ENCODE results near the gene MRPL20. TPM values are rescaled to one million over a fixed set of nuclear protein-coding genes. Genes with fewer than 3 reads are reported as not detected.

MRPL20 gene
- total RNA-seq, 1 donor: 85.5 TPM

DNA sequence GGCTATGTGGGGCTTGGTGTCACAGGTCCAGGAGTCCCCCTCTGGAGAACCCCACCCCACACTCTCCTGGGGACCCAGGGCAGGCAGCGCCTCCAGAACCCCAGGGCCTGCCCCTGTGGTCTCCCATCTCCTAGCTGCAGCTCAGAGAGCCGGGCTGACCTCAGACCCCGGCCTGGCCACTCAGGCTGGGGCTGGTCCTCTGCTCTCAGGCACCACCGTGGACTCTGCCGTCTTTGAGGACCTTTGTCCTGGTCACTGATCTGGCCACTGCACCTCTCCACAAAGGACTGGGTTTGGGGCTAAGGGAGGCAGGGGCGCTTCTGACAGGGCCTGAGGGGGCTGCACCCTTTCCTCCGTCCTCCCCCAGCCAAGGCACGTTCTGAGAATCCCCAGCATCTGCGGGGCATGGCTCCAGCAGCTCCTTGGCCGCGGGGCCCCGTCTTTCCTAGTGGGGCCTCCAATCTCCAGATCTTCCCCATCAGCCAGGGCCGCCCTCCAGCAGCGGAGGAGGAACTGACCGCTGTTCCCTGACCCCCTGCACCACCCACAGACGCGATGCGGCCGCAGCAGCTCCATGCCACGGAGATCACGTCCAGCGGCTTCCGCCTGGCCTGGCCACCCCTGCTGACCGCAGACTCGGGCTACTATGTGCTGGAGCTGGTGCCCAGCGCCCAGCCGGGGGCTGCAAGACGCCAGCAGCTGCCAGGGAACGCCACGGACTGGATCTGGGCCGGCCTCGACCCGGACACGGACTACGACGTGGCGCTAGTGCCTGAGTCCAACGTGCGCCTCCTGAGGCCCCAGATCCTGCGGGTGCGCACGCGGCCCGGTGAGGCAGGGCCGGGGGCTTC is 31.7 kb upstream of the MRPL20 start:
- no peak for DNase-seq (ENCODE audit: low read depth)
- TF ChIP-seq, protein P1, sequence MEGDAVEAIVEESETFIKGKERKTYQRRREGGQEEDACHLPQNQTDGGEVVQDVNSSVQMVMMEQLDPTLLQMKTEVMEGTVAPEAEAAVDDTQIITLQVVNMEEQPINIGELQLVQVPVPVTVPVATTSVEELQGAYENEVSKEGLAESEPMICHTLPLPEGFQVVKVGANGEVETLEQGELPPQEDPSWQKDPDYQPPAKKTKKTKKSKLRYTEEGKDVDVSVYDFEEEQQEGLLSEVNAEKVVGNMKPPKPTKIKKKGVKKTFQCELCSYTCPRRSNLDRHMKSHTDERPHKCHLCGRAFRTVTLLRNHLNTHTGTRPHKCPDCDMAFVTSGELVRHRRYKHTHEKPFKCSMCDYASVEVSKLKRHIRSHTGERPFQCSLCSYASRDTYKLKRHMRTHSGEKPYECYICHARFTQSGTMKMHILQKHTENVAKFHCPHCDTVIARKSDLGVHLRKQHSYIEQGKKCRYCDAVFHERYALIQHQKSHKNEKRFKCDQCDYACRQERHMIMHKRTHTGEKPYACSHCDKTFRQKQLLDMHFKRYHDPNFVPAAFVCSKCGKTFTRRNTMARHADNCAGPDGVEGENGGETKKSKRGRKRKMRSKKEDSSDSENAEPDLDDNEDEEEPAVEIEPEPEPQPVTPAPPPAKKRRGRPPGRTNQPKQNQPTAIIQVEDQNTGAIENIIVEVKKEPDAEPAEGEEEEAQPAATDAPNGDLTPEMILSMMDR (IDR thresholded peaks at IDR 0.05; ENCODE audit: insufficient read depth, low read depth, low read length): no peak
- no peak overlapping the region for H3K4me3 ChIP-seq (ENCODE audit: low read depth, low read length)

DNA sequence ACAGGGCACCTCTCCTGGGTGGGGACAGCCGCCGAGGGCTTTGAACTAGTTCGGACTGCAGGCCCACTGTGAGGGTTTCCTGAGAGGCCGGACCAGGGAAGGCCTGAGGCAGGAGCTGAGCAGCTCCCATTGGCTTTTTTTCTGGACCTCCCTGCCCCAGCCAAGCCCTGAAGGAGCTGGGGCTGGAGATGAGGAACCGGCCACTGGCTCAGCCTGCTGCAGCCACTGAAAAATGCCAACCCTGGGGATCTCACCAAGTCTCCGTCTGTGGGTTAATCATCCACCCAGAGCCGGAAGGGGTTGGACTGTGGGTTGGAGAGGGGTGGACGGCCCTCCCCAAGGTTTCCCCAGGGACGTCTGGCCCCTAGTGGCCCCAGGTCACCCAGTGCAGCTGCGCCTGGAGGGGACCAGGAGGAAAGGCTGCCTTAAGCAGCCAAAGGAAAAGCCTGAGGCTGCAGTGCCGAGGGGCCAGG is 30.8 kb upstream of the MRPL20 start:
- DNase-seq (ENCODE audit: low read depth): no peak
- no peak overlapping the region for H3K4me3 ChIP-seq (ENCODE audit: low read depth, low read length)

DNA sequence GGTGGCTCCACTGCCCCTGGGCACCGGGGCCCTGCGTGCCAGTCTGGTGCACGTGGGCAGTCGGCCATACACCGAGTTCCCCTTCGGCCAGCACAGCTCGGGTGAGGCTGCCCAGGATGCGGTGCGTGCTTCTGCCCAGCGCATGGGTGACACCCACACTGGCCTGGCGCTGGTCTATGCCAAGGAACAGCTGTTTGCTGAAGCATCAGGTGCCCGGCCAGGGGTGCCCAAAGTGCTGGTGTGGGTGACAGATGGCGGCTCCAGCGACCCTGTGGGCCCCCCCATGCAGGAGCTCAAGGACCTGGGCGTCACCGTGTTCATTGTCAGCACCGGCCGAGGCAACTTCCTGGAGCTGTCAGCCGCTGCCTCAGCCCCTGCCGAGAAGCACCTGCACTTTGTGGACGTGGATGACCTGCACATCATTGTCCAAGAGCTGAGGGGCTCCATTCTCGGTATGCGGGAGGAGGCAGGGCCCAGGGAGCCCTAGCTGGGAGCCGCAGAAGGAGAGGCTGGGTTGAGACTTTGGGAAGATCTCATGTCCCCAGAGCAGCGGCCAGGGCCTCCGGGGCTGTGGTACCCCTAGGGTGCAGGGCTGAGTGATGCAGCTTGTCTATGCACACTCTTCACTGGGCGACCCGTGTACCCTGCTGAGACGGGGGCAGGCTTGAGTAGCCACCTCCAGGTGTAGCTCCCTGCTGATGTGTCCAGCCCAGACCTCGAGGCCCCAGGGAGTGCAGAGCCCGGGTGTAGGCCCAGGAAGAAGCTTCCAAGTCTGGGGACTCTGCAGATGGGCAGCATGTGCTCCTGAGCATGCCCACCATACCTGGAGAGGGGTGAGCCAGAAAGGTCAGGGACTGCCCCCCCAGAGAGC is 30.2 kb upstream of the MRPL20 start:
- no peak for DNase-seq (ENCODE audit: low read depth)
- TF ChIP-seq, protein P1 (IDR thresholded peaks at IDR 0.05; ENCODE audit: insufficient read depth, low read depth, low read length): no peak
- H3K4me3 ChIP-seq (ENCODE audit: low read depth, low read length): no peak overlapping the region

More for the DNA sequence above, 30.8 kb upstream of the MRPL20 start:
- TF ChIP-seq, protein P1 (IDR thresholded peaks at IDR 0.05; ENCODE audit: insufficient read depth, low read depth, low read length): no peak

DNA sequence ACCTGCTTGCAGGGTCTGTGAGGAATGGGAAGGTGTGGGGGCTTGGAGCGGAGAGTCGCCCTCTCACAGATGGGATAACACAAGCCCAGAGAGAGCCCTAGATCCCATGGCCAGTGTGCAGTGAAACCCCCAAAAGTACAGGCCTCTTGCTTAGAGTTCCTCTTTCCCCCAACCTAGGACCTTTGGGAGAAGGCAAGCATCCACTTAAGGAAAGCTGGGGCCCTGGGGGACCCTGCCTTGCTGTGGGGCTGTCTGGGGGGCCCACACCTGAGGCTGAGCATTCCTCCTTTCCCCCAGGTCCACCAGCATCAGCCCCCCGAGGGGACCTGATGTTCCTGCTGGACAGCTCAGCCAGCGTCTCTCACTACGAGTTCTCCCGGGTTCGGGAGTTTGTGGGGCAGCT is 29.5 kb upstream of the MRPL20 start:
- TF ChIP-seq, protein P1 (IDR thresholded peaks at IDR 0.05; ENCODE audit: insufficient read depth, low read depth, low read length): no peak
- H3K4me3 ChIP-seq (ENCODE audit: low read depth, low read length): peak overlapping the region; percentile 57
- DNase-seq (ENCODE audit: low read depth): no peak

DNA sequence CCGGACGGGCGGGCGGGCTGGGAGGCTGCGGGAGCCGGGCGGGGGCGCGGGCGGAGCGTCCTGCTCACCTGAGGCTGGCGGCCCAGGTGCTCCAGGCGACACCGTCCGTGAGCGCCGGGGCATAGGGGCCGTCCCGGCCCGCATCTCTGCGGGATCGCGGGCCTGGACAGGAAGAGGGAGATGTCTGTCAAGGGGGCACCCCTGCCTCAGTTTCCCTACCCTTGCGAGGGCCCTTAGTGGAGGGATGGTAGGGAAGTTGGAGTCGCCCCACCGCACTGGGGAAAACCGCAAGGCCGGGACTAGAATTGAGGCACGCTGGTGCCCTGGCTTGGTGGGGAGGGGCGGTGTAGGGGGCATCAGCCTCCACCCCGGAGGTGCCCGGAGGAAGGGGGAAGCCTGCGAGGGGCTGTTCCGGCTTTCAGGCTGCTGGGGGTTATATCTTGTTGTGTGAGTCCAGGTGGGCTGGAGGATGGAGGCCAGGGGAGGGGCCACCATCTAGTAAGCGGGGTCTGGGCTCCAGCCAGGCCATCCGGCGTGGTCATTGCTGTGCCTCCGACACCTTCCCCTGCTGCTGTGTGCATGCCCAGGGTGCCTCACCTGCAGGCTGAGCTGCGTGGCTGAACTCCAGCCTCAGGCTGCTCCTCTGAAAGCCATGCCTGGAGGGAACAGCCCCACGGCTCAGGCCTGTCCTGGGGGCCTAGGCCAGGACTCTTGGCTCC is 29.0 kb upstream of the MRPL20 start:
- TF ChIP-seq, protein P1 (IDR thresholded peaks at IDR 0.05; ENCODE audit: insufficient read depth, low read depth, low read length): no peak
- DNase-seq (ENCODE audit: low read depth): no peak
- H3K4me3 ChIP-seq (ENCODE audit: low read depth, low read length): peak overlapping the region; percentile 57
